Esophagus muscularis mucosa (tissue), 4 donors: Measurements from ENCODE around the gene AUP1. TPM values are rescaled to one million over a fixed set of nuclear protein-coding genes. Genes with fewer than 3 reads are reported as not detected.

Source experiments
- DNase-seq: peaks from one replicate; pipeline ENCODE4 v3.0.0-alpha.2; 2017; ENCODE audit errors: extremely low spot score
- H3K27ac ChIP-seq, 4 donors: fragments of 200-600 bp; sonication (generic); replicated peaks in 1 of 4; 1 replicate in 3 of 4; 2 replicates in 1 of 4; pipeline ENCODE4 v1.5.1; 2016 to 2019; ENCODE audit warnings: mild to moderate bottlenecking in 1 of 4
- H3K27me3 ChIP-seq, 4 donors: fragments of 200-600 bp; sonication (generic); one replicate each; pipeline versions ENCODE4 v1.5.1 to v1.6.0; 2016 to 2019
- H3K36me3 ChIP-seq, 4 donors: fragments of 200-600 bp; sonication (generic); one replicate each; pipeline ENCODE4 v1.5.1; 2016 to 2019
- H3K4me1 ChIP-seq, 4 donors: fragments of 200-600 bp; sonication (generic); one replicate each; pipeline ENCODE4 v1.5.1; 2016 to 2019
- H3K4me3 ChIP-seq, 4 donors: fragments of 200-600 bp; sonication (generic); 1 replicate in 2 of 4; 2 replicates in 2 of 4; pipeline ENCODE4 v1.5.1; 2016 to 2019; ENCODE audit warnings: mild to moderate bottlenecking in 4 of 4, moderate library complexity in 1 of 4
- H3K9me3 ChIP-seq, 4 donors: fragments of 200-600 bp; sonication (generic); 1 replicate in 3 of 4; 2 replicates in 1 of 4; pipeline ENCODE4 v1.5.1; 2016 to 2019
- CTCF ChIP-seq, 3 experiments: fragments of 200-600 bp in 2 of 3; fragments of 450-650 bp in 1 of 3; sonication (generic) in 2 of 3; IDR thresholded peaks; one replicate each; pipeline ENCODE4 v1.5.1; 2017 to 2019; ENCODE audit warnings: antibody characterized with exemption in 3 of 3, mild to moderate bottlenecking in 2 of 3, moderate library complexity in 1 of 3
- EP300 ChIP-seq: sonication (generic); formaldehyde crosslinking; IDR thresholded peaks from one replicate; pipeline ENCODE4 v1.6.1; 2017; ENCODE audit warnings: antibody characterized with exemption
- POLR2A ChIP-seq: fragments of 450-650 bp; IDR thresholded peaks from one replicate; pipeline ENCODE4 v1.6.1; 2017; ENCODE audit warnings: antibody characterized with exemption, moderate library complexity, mild to moderate bottlenecking, low read depth
- POLR2AphosphoS5 ChIP-seq, 2 donors: sonication (generic); formaldehyde crosslinking; IDR thresholded peaks; one replicate each; pipeline ENCODE4 v1.6.1; 2017; ENCODE audit warnings: antibody characterized with exemption in 2 of 2
- WGBS: methylation state at CpG from one replicate; pipeline ENCODE4 v1.1.5; 2018; 5-methylcytosine and 5-hydroxymethylcytosine counted together
- intact Hi-C: fragments of 100-400 bp; cut with DNase I; formaldehyde crosslinking; loops from one replicate; pipeline ENCODE4 v1.15.1; 2023
- total RNA-seq, 4 donors: library from RNA; depleted of rRNA; stranded (reverse); fragments of >200 nt; gene quantifications; one replicate each; pipeline versions ENCODE4 v1.1.0 to v1.2.1, GENCODE V29; 2016

Gene AUP1
- total RNA-seq, 4 donors from 2014 or later, result 83.6 to 95.1 (median 89.6) TPM

DNA sequence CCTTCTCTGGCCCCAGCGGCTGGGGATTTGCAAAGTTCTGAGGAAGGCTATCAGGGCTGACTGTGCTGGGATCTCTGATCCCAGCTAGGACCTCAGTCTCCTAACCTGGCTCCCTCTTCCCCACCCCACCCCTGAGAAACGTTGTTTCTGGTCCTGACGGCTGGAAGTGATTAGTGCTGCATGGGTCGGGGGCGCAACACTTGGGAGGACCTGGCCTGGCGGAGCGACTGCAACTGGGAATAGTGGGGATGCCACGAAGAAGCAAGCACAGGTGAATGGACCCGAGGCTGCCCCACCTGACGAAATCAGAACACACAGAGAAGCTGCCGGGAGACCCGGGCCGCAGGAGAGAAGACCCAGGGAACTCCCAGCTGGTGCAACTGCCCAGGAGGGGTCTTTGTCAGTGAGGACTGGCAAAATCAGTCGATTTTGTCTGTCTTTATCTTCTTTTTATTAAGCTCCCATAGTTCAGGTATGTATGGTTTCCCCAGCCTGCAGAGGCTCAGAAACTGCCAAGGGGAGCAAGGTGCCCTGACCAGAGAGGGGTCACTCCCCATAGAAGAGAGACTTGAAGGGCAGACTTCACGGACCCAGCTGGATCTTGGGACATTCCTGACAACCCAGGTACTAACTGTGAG is 29.4 kb downstream of the AUP1 start:
- intact Hi-C loops, result no loop called here
- H3K4me1 ChIP-seq, result peaks cover 42 to 60% (median 53%) of the 10 kb centered on the region in 4 donors
- peaks cover 0 to 8% (median 6%) of the 10 kb centered on the region in 4 donors for H3K36me3 ChIP-seq
- WGBS, result 50% methylated on average over 14 of the region's 15 CpGs
- H3K27me3 ChIP-seq, result peaks cover 0 to 80% (median 51%) of the 10 kb centered on the region in 4 donors
- no peak overlapping the region for H3K4me3 ChIP-seq
- TF ChIP-seq POLR2AphosphoS5 (IDR thresholded peaks at IDR 0.05), result no peak
- no peak for TF ChIP-seq EP300
- no peak for TF ChIP-seq CTCF (IDR thresholded peaks at IDR 0.05)
- TF ChIP-seq POLR2A, result no peak
- no peak overlapping the region for H3K27ac ChIP-seq
- DNase-seq, result no peak
- H3K9me3 ChIP-seq, result no peaks in the 10 kb centered on the region

DNA sequence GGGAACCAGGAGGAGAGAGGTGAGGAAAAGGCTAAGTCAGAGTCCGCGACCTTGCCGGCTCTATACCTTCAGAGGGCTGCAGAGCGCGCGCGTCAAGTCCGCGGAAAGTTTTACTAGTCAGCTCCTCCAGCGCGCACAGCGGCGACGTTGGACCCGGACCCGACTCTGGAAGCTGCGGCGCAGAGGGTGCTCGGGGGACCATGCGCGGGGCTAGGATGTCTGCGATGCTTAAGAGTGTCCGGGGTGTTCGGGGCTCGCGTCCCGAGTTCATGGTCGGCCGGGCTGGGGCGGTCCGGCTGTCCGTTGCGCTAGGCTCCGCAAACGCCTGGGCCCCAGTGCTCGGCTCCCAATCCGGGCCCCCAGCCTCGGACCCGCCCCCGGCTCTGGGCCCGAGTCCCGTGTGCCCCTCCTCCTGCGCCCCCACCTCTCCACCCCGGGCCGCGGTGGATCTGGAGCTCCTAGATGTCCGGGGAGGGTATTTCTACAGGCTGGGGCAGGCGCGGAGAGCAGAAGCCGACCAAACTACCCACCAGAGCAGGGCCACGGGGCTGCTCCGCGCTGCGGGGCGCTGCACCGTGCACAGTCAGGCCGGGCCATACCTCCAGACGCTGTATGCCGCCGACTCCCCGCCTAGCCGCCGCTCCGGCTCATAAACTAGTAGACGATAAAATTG is 30.1 kb downstream of the AUP1 start, which contains the start of gene LBX2:
LBX2 (minus strand) TSS at position 337 of the 673 bp plus-strand sequence; CDS start at position 271, 66 bp downstream.
- Histone ChIP-seq H3K4me1 (peaks cover 35 to 53% (median 49%) of the 10 kb centered on the region in 4 donors), H3K27me3 (peaks cover 0 to 73% (median 51%) of the 10 kb centered on the region in 4 donors), H3K36me3 (peaks cover 0 to 4% (median 2%) of the 10 kb centered on the region in 4 donors), H3K9me3 (no peaks in the 10 kb centered on the region), H3K27ac (no peak within 1 kb of the TSS), H3K4me3 (peak within 1 kb of the TSS; percentile 17 to 40 (median 38))
- 2% methylated on average over 44 of the region's 65 CpGs for WGBS
- TF ChIP-seq CTCF (IDR thresholded peaks at IDR 0.05) (no peak), POLR2AphosphoS5 (IDR thresholded peaks at IDR 0.05) (no peak), EP300 (no peak), POLR2A (no peak)
- intact Hi-C loops, result no loop called here
- DNase-seq, result no peak

GRCh38 chr2:74498500-74499266 is 30.8 kb downstream of the AUP1 start:
- WGBS, result 3% methylated on average over 29 of the region's 41 CpGs
- Histone ChIP-seq H3K4me1 (peaks cover 30 to 46% (median 43%) of the 10 kb centered on the region in 4 donors), H3K27me3 (peaks cover 0 to 70% (median 51%) of the 10 kb centered on the region in 4 donors), H3K27ac (no peak overlapping the region), H3K36me3 (peaks cover 0 to 10% (median 9%) of the 10 kb centered on the region in 4 donors), H3K9me3 (no peaks in the 10 kb centered on the region), H3K4me3 (peak overlapping the region; percentile 31 to 40 (median 38))
- intact Hi-C loops, result no loop called here
- TF ChIP-seq CTCF (IDR thresholded peaks at IDR 0.05) (no peak), POLR2A (no peak), EP300 (no peak), POLR2AphosphoS5 (IDR thresholded peaks at IDR 0.05) (no peak)
- DNase-seq, result no peak

GRCh38 chr2:74497777-74498499 is 31.6 kb downstream of the AUP1 start:
- Histone ChIP-seq H3K27me3 (peaks cover 0 to 62% (median 48%) of the 10 kb centered on the region in 4 donors), H3K36me3 (peaks cover 7 to 17% (median 17%) of the 10 kb centered on the region in 4 donors), H3K4me1 (peaks cover 30 to 39% (median 36%) of the 10 kb centered on the region in 4 donors), H3K9me3 (no peaks in the 10 kb centered on the region), H3K27ac (no peak overlapping the region), H3K4me3 (peak overlapping the region; percentile 31 to 40 (median 38))
- TF ChIP-seq CTCF (IDR thresholded peaks at IDR 0.05) (no peak), EP300 (no peak), POLR2A (no peak), POLR2AphosphoS5 (IDR thresholded peaks at IDR 0.05) (peak in 1 of 2 donors; percentile 38)
- DNase-seq, result no peak
- intact Hi-C loops, result no loop called here
- WGBS, result 3% methylated on average over 25 of the region's 61 CpGs
